ENCODE measurements around the gene GAB2.

The GAB2 gene

GRCh38 chr11:78351979-78352841 is 65.4 kb downstream of the GAB2 start:
- peaks cover 26% of the 10 kb centered on the region for H3K4me1 ChIP-seq (ENCODE audit: control insufficient read depth, insufficient read depth, low read length, unreplicated experiment)
- no peak overlapping the region for H3K27ac ChIP-seq (ENCODE audit: low read depth, low read length)
- no peaks in the 10 kb centered on the region for H3K27me3 ChIP-seq (ENCODE audit: insufficient read depth, low read length)
- no peaks in the 10 kb centered on the region for H3K36me3 ChIP-seq (ENCODE audit: insufficient read depth, low read length)
- H2AFZ ChIP-seq (ENCODE audit: low read length, unreplicated experiment) = no peak overlapping the region
- H3K4me3 ChIP-seq (ENCODE audit: low read depth, low read length) = no peak overlapping the region
- peaks cover 8% of the 10 kb centered on the region for H3K79me2 ChIP-seq (ENCODE audit: control insufficient read depth, insufficient read depth, low read length, unreplicated experiment)

- H3K4me3 ChIP-seq (ENCODE audit: low read depth, low read length) = peak overlapping the region; percentile 68
- H3K27ac ChIP-seq (ENCODE audit: low read depth, low read length) = no peak overlapping the region
- H3K36me3 ChIP-seq (ENCODE audit: insufficient read depth, low read length) = no peaks in the 10 kb centered on the region
- peak overlapping the region; percentile 69 for H2AFZ ChIP-seq (ENCODE audit: low read length, unreplicated experiment)
- peaks cover 8% of the 10 kb centered on the region for H3K79me2 ChIP-seq (ENCODE audit: control insufficient read depth, insufficient read depth, low read length, unreplicated experiment)
- no peaks in the 10 kb centered on the region for H3K27me3 ChIP-seq (ENCODE audit: insufficient read depth, low read length)
- peaks cover 28% of the 10 kb centered on the region for H3K4me1 ChIP-seq (ENCODE audit: control insufficient read depth, insufficient read depth, low read length, unreplicated experiment)
Observed at GRCh38 chr11:78351193-78351592, 66.4 kb downstream of the GAB2 start.

- peaks cover 28% of the 10 kb centered on the region for H3K4me1 ChIP-seq (ENCODE audit: control insufficient read depth, insufficient read depth, low read length, unreplicated experiment)
- H3K27ac ChIP-seq (ENCODE audit: low read depth, low read length) = peak overlapping the region; percentile 59
- H3K27me3 ChIP-seq (ENCODE audit: insufficient read depth, low read length) = no peaks in the 10 kb centered on the region
- no peaks in the 10 kb centered on the region for H3K36me3 ChIP-seq (ENCODE audit: insufficient read depth, low read length)
- H3K79me2 ChIP-seq (ENCODE audit: control insufficient read depth, insufficient read depth, low read length, unreplicated experiment) = peaks cover 8% of the 10 kb centered on the region
- H3K4me3 ChIP-seq (ENCODE audit: low read depth, low read length) = peak overlapping the region; percentile 68
- H2AFZ ChIP-seq (ENCODE audit: low read length, unreplicated experiment) = peak overlapping the region; percentile 69
Observed at GRCh38 chr11:78350646-78351165, 66.9 kb downstream of the GAB2 start.

GRCh38 chr11:78350091-78350645 is 67.5 kb downstream of the GAB2 start:
- Histone ChIP-seq H3K36me3 (ENCODE audit: insufficient read depth, low read length) (no peaks in the 10 kb centered on the region), H3K4me1 (ENCODE audit: control insufficient read depth, insufficient read depth, low read length, unreplicated experiment) (peaks cover 28% of the 10 kb centered on the region), H3K4me3 (ENCODE audit: low read depth, low read length) (peak overlapping the region; percentile 68), H3K27ac (ENCODE audit: low read depth, low read length) (peak overlapping the region; percentile 59), H3K79me2 (ENCODE audit: control insufficient read depth, insufficient read depth, low read length, unreplicated experiment) (peaks cover 8% of the 10 kb centered on the region), H3K27me3 (ENCODE audit: insufficient read depth, low read length) (no peaks in the 10 kb centered on the region), H2AFZ (ENCODE audit: low read length, unreplicated experiment) (peak overlapping the region; percentile 69)

GRCh38 chr11:78349624-78350023 is 68.0 kb downstream of the GAB2 start:
- Histone ChIP-seq H3K4me1 (ENCODE audit: control insufficient read depth, insufficient read depth, low read length, unreplicated experiment) (peaks cover 28% of the 10 kb centered on the region), H2AFZ (ENCODE audit: low read length, unreplicated experiment) (peak overlapping the region; percentile 69), H3K79me2 (ENCODE audit: control insufficient read depth, insufficient read depth, low read length, unreplicated experiment) (peaks cover 8% of the 10 kb centered on the region), H3K27ac (ENCODE audit: low read depth, low read length) (peak overlapping the region; percentile 59), H3K4me3 (ENCODE audit: low read depth, low read length) (peak overlapping the region; percentile 68), H3K36me3 (ENCODE audit: insufficient read depth, low read length) (no peaks in the 10 kb centered on the region), H3K27me3 (ENCODE audit: insufficient read depth, low read length) (no peaks in the 10 kb centered on the region)

DNA sequence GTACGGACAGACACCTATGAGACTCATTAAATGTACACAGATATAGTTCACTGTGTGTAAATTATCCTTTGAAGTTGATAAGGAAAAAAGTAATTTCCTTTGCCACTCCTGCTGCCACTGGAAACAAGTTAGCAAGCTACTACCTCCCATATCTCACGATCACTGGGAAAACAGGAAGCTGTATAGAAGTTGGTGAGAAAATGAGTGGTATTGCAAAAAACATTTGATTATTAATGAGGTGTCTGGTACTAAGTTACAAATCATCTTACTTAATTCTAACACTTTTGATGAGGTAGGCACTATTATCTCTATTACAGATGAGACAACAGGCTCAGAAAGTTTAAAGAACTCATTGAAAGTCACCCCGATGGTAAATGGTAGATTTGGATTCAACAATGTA is 68.5 kb downstream of the GAB2 start:
- Histone ChIP-seq H3K36me3 (ENCODE audit: insufficient read depth, low read length) (no peaks in the 10 kb centered on the region), H3K27ac (ENCODE audit: low read depth, low read length) (peak overlapping the region; percentile 59; the same call in 1 of the 2 replicates), H2AFZ (ENCODE audit: low read length, unreplicated experiment) (peak overlapping the region; percentile 69), H3K79me2 (ENCODE audit: control insufficient read depth, insufficient read depth, low read length, unreplicated experiment) (peaks cover 8% of the 10 kb centered on the region), H3K4me1 (ENCODE audit: control insufficient read depth, insufficient read depth, low read length, unreplicated experiment) (peaks cover 29% of the 10 kb centered on the region), H3K27me3 (ENCODE audit: insufficient read depth, low read length) (no peaks in the 10 kb centered on the region), H3K4me3 (ENCODE audit: low read depth, low read length) (peak overlapping the region; percentile 68; the same call in 1 of the 2 replicates)

GRCh38 chr11:78347956-78348355 is 69.7 kb downstream of the GAB2 start:
- no peak overlapping the region for H3K27ac ChIP-seq (ENCODE audit: low read depth, low read length)
- H3K27me3 ChIP-seq (ENCODE audit: insufficient read depth, low read length) = no peaks in the 10 kb centered on the region
- H2AFZ ChIP-seq (ENCODE audit: low read length, unreplicated experiment) = no peak overlapping the region
- no peaks in the 10 kb centered on the region for H3K36me3 ChIP-seq (ENCODE audit: insufficient read depth, low read length)
- no peak overlapping the region for H3K4me3 ChIP-seq (ENCODE audit: low read depth, low read length)
- peaks cover 33% of the 10 kb centered on the region for H3K4me1 ChIP-seq (ENCODE audit: control insufficient read depth, insufficient read depth, low read length, unreplicated experiment)
- H3K79me2 ChIP-seq (ENCODE audit: control insufficient read depth, insufficient read depth, low read length, unreplicated experiment) = peaks cover 8% of the 10 kb centered on the region

DNA sequence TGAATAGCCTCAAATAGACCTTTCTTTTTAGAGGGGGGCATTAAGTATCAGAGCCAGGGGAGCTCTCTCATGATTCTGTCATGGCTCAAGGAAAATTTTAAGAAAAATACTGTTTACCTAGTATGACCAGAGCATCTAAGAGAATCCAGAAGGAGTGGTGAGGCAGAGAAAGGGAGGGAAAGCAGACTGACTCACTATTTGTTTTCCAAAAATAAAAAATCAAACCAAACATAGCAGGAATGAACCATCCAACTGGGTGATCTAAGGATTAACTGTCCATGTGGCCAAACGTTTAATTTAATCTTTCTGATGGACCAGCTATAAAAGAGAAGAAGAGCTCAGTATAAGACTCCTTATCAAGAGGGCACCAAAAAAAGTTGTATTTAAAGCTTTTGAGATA is 70.8 kb downstream of the GAB2 start:
- peaks cover 33% of the 10 kb centered on the region for H3K4me1 ChIP-seq (ENCODE audit: control insufficient read depth, insufficient read depth, low read length, unreplicated experiment)
- H3K36me3 ChIP-seq (ENCODE audit: insufficient read depth, low read length) = no peaks in the 10 kb centered on the region
- no peak overlapping the region for H3K27ac ChIP-seq (ENCODE audit: low read depth, low read length)
- no peak overlapping the region for H2AFZ ChIP-seq (ENCODE audit: low read length, unreplicated experiment)
- no peak overlapping the region for H3K4me3 ChIP-seq (ENCODE audit: low read depth, low read length)
- peaks cover 8% of the 10 kb centered on the region for H3K79me2 ChIP-seq (ENCODE audit: control insufficient read depth, insufficient read depth, low read length, unreplicated experiment)
- no peaks in the 10 kb centered on the region for H3K27me3 ChIP-seq (ENCODE audit: insufficient read depth, low read length)

DNA sequence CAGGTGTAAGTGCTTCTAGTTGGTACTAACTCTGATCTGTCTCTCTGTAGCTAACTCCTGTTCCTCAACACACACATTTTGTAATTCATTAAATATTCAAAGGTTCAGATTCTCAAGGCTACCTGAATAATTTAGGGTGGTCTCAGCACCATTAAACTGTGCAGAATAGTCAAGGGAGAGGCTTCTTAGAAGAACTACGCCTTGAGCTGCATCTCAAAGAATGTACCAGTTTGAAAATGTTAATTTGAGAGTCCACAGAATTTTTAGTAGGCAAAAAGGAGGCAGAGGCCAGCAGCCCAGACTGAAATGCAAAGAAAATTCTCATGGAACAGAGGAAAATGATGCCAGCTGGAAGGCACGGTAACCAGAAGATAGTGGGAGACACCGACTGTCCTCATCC is 72.2 kb downstream of the GAB2 start:
- Histone ChIP-seq H3K27me3 (ENCODE audit: insufficient read depth, low read length) (no peaks in the 10 kb centered on the region), H3K4me1 (ENCODE audit: control insufficient read depth, insufficient read depth, low read length, unreplicated experiment) (peaks cover 26% of the 10 kb centered on the region), H2AFZ (ENCODE audit: low read length, unreplicated experiment) (no peak overlapping the region), H3K4me3 (ENCODE audit: low read depth, low read length) (no peak overlapping the region), H3K36me3 (ENCODE audit: insufficient read depth, low read length) (no peaks in the 10 kb centered on the region), H3K27ac (ENCODE audit: low read depth, low read length) (no peak overlapping the region), H3K79me2 (ENCODE audit: control insufficient read depth, insufficient read depth, low read length, unreplicated experiment) (peaks cover 8% of the 10 kb centered on the region)

DNA sequence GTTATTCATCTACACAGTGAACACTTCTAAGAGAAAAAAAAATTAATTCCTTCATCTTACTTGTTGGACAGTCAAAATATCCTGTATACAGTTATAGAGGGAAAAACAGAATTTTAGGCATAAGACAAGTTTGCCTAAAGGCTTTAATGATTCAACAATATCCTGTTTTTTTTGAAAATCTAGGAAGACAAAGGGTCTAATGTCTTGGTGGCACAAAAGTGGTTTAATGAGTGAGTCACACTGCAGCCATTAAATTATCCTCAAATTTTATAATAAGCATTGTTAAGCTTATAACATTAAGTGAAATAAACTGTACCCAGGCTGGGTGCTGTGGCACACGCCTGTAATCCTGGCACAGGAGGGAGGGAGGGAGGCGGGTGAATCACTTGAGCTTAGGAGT is 72.9 kb downstream of the GAB2 start:
- Histone ChIP-seq H3K27me3 (ENCODE audit: insufficient read depth, low read length) (no peaks in the 10 kb centered on the region), H3K4me3 (ENCODE audit: low read depth, low read length) (no peak overlapping the region), H3K36me3 (ENCODE audit: insufficient read depth, low read length) (no peaks in the 10 kb centered on the region), H3K79me2 (ENCODE audit: control insufficient read depth, insufficient read depth, low read length, unreplicated experiment) (peaks cover 8% of the 10 kb centered on the region), H3K4me1 (ENCODE audit: control insufficient read depth, insufficient read depth, low read length, unreplicated experiment) (peaks cover 21% of the 10 kb centered on the region), H3K27ac (ENCODE audit: low read depth, low read length) (no peak overlapping the region), H2AFZ (ENCODE audit: low read length, unreplicated experiment) (no peak overlapping the region)

DNA sequence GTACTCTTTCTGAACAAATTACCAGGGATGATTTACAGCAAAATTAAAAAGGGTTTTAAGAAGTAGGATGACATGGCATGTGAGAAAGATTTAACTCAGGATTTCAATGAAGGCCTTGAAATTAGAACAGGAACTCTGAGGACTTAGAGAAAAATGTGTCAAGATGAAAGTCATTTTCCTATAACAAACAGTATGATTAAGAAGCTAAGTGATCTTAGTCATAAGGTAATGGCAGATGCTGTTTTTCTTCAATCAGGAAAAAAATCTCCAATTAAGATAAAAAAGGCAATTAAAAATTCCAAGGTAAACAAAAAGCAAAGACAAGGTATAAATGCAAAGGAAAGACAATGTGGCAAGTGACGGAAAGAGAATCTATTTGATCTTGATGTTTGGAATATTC is 73.5 kb downstream of the GAB2 start:
- Histone ChIP-seq H3K27ac (ENCODE audit: low read depth, low read length) (no peak overlapping the region), H3K36me3 (ENCODE audit: insufficient read depth, low read length) (no peaks in the 10 kb centered on the region), H3K79me2 (ENCODE audit: control insufficient read depth, insufficient read depth, low read length, unreplicated experiment) (peaks cover 7% of the 10 kb centered on the region), H3K4me3 (ENCODE audit: low read depth, low read length) (no peak overlapping the region), H3K27me3 (ENCODE audit: insufficient read depth, low read length) (no peaks in the 10 kb centered on the region), H2AFZ (ENCODE audit: low read length, unreplicated experiment) (no peak overlapping the region), H3K4me1 (ENCODE audit: control insufficient read depth, insufficient read depth, low read length, unreplicated experiment) (peaks cover 15% of the 10 kb centered on the region)
